PFSK-1 (cell line): ENCODE results near the gene CCDC191.

Source experiments
- POLR2AphosphoS5 ChIP-seq: IDR thresholded peaks from 2 replicates; pipeline ENCODE4 v1.6.1; 2012; ENCODE audit warnings: low read depth, mild to moderate bottlenecking, control low read depth, low read length, moderate library complexity
- SIN3A ChIP-seq: IDR thresholded peaks from 2 replicates; pipeline ENCODE4 v1.6.1; 2012; ENCODE audit warnings: mild to moderate bottlenecking, low read length, moderate library complexity, borderline replicate concordance; ENCODE audit not compliant: insufficient read depth

DNA sequence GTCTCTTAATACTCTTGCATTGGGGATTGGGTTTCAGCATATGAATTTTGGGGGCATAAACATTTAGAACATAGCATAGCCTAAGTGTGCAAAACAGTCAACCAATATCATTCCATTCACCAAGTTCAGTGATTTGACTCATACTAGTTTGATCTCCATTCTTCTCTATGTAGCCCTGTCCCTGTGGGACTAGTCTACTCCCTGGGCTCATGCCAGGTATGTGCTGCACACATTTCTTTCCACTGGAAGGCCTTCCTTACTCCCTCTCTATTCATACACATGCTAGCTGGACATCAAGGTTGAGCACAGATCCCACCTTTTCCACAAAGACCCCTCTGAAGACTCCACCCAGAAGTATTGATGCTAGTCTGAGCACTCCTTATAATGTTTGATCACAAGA is 103.4 kb downstream of the CCDC191 start:
- no peak for TF ChIP-seq SIN3A
- TF ChIP-seq POLR2AphosphoS5: no peak
